Iris pigment epithelial cell (primary cell): ENCODE measurements around the gene UPP2.

Source experiments
- DNase-seq: peaks from one replicate; pipeline ENCODE4 v3.0.0-alpha.2; 2011; ENCODE audit warnings: low read depth

Gene UPP2

DNA sequence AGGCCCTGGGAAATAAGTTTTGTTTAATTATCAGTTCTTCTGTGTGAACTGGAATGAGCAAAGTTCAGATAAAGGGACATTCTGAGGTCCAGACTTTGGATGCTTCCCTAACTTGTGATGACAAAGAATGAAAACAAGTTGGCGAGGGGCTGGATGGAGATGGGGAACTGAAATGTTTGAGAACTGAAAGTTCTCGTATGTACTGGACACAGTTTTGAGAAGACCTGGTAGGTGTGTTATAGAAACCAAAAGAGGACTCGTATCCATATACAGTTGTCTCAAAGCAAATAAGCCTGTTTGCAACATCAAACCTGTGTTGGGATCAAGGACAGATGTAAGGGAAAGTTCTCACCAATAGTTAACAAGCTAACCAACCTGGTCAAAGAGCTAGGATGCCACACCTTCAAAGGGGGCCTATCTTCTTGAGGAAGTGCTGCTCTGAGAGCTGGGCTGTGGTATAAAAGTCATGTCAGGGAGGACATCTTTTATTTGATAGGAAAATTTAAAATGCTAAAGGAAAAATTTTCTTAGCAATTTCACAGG lies at the start of gene UPP2:
Gene UPP2 (plus strand): TSS at position 493 of the 543 bp plus-strand sequence. CDS start 188 bp downstream, outside the sequence.
- no peak for DNase-seq

DNA sequence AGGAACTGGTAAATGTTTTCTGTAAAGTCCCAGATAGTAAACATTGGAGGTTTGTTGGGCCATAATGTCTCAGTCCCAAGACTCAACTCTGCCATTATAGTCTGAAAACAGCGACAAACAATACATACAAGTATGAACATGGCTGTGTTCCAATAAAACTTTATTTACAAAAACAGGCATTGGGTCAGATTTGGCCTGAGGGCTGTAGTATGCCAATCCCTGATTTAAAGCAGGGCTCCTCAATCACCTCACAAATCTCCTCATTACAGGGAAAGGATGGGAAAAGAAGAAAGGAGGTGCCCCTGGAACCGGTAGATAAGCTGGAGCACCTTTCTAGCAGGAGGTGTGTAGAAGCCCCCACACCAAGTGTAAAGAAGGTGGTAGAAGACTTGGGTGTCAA lies 48.9 kb upstream of the UPP2 start:
- DNase-seq = no peak

DNA sequence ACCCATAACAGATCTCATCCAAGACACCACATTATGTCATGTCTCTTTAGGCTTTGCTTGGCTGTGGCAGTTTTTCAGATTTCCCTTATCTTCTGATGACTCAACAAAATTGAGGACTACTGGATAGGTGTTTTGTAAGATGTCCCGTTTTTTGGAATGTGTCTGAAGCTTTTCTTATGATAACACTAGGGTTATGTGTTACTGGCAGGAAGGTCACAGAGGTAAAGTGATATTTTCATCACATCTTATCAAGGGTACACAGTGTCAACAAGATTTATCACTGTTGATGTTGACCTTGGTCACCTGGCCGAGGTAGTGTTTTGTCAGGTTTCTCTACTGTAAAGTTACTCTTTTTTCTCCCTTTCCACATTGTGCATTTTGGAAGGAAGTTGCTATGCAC lies 44.8 kb upstream of the UPP2 start:
- DNase-seq = no peak

DNA sequence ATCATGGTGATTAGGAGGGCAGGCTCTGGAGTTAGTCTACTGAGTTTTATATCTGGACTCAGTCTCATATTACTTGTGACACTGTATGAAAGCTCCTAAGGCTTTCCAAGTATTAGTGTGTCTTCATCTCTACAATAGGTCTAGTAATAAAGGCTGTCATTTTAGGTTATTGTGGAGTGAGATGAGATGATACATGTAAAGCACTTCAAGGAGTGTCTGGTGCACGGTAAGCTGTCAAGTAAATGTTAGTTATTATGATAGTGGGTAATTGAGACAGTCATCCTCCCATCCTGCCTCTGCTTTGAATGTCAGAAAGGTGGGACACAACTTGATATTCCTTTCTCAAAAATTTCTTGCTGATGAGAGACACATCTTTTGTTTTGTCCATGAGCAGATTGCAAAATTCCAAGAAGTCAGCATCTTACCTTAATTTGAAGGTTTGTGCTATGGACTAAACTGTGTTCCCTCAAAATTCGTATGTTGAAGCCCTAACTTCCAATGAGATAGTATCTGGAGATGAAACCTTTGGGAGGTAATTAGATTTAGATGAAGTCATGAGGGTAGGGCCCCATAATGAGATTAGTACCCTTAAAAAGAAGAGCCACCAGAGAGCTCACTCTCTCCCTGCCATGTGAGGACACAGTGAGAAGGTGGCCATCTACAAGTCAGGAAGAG lies 41.4 kb upstream of the UPP2 start:
- DNase-seq = no peak

DNA sequence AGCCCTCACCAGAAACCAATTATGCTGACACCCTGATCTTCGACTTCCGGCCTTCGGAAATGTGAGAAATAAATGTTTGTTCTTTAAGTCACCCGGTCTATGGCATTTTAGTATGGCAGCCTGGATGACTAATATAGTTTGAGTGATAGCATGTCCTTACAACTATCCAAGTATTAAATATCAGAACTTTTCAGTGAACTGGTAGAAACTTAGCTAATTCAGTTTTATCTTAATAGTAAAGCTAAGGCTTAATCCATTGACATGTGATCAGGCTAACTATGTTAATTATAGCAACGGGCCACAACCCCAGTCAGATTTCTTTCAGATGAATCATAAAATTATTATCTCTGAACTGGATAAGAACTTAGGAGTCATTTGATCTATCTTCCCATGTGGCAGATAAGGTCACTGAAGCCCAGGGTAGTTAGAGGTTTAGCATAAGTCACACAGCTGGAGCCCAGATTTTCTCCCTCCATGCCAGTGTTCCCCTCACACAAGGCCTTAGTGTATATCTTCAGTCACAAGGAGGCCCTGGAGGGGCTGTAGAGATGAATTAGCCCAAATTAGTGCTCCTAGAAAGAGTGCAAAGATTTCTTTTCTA lies 40.7 kb upstream of the UPP2 start:
- peak; percentile 58 for DNase-seq

DNA sequence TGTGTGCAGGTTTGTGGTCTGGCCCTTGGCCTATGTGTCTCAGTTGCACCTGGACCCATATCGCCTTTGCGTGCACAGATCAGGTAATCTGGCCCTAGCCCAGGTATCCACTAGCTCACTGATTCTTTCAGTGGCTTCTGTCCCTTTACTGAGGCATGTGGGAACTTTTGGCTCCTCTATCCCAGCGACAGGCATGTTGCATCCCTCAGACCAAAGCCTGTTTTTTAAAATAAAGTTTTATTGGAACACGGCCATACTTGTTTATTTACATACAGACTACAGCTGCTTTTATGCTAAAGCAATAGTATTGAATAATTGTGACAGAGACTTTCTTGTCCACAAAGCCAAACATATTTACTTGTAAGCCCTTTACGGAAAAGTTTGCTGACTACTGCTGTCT lies 39.9 kb upstream of the UPP2 start:
- DNase-seq = no peak

DNA sequence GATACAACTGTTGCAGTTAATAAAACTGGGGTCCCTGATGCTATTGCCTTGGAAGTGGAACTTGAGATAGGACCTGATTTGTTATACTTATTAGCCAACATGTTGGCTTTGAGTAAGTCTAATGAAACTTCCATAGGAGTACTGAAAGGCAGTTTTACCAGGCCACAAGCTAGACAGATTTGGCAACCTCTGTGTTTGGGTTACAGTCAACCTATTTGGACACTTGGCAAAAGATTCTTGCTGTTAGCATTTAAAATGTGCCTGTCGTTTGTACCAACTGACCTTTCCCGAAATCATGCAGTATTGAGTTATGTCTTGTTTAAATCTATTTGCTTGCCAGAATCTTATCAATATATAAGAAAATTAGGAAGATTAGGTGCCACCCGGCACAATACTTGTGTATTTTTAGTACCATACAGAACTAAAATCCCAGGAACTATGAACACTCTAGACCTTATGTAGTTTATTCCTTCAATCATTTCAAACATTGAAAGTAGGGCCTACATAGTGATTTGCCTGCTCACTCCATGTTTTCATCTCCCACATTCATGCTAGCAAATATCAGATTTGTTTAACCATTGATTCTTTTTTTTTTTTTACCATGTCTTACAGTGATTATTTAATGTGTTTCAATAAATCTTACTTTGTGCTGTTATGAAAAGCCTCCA lies 35.5 kb upstream of the UPP2 start:
- DNase-seq = no peak

DNA sequence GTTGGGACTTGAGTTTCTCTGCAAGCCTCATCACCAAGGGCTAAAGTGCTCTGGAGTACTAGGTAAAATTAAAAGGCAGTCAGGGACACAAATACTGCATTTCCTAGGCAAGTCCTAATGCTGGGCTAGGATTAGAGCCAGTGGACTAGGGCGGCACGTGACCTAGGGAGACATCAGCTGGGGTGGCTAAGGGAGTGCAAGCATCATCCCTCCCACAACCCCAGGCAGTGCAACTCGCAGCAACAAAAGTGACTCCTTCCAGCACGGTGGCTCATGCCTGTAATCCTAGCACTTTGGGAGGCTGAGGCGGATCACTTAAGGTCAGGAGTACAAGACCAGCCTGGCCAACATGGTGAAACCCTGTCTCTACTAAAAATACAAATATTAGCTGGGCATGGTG lies 30.7 kb upstream of the UPP2 start:
- DNase-seq = no peak

DNA sequence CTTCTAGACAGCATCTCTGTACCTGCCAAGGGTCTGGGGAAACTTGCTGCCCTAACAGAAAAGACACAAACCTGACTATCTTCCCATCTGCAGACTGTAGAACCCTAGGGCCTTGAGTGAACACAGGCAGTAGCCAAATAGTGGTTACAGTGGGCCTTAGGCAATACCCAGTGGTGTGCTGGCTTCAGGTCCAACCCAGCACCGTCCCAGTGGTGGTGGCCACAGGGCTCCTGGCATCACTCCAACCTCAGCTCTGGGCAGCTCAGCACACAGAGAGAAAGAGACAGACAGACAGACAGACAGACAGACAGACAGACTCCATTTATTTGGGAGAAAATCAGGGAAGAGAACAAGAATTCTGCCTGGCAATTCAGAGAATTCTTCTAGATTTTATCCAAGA lies 29.3 kb upstream of the UPP2 start:
- no peak for DNase-seq

DNA sequence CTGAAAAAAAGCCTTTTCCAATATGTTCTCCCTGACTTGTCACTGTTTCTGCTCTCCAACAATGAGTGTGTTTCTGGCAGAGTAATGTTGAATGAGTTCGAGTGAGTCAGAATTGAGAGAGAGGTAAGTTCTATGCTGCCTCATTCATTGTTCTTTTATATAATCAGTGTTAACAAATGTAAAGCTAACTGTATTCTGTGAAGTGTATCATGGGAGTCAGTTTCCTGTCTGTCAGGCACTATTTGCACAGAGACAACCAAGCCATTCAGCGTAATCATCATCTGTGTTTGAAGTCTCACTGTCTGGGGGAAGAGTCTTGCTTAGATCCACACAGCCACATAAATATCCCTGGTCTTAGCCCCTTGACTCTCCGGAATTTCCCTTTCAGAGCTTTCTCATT lies 22.0 kb upstream of the UPP2 start:
- DNase-seq = peak; percentile 12

DNA sequence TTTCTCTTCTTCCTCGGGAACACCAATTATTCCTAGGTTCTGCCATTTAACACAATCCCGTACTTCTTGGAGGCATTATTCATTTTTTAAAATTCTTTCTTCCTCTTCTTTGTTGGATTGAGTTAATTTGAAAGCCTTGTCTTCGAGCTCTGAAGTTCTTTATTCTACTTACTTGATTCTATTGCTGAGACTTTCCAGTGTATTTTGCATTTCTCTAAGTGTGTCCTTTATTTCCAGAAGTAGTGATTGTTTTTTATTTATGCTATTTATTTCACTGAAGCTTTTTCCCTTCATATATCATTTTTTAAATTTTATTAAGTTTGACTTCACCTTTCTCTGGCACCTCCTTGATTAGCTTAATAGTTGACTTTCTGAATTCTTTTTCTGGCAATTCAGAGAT lies 13.6 kb upstream of the UPP2 start:
- DNase-seq = no peak

DNA sequence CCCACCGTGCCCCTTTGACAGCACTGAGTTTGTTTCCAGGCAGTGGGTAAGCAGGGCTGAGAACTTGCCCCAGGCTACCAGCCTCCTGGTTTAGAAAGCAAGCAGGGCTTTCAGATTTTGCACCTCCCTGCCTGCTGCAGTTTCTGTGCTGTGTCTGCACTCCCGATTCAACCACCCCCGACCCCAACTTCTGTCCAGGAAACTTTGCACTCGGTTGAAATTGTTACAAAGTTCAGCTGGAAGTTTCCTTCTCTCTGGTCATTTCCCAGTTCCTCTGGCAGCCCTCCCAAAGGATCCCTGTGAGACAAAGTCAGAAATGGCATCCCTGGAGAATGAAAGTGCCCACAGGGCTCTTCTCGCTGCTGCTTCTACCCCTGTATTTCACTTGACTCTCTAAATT lies 12.4 kb upstream of the UPP2 start:
- no peak for DNase-seq

DNA sequence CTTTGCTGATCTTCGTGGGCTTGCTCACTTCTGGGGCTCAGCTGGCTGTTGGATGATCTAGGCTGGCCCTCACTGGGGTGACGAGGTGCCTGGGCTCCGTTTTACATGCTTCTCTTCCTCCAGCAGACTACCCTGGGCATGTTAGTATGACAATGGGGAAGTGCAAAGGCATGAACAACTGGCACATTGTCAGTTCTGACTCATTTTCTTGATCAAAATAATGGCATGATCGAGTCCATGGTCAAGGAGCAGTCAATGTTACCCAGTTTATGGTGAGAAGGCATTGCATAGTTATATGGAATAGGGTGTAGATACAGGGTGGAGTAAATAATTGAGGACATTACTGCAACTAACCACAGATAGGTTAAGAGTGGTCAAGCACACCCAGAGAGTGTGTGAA lies 10.0 kb upstream of the UPP2 start:
- DNase-seq = no peak

DNA sequence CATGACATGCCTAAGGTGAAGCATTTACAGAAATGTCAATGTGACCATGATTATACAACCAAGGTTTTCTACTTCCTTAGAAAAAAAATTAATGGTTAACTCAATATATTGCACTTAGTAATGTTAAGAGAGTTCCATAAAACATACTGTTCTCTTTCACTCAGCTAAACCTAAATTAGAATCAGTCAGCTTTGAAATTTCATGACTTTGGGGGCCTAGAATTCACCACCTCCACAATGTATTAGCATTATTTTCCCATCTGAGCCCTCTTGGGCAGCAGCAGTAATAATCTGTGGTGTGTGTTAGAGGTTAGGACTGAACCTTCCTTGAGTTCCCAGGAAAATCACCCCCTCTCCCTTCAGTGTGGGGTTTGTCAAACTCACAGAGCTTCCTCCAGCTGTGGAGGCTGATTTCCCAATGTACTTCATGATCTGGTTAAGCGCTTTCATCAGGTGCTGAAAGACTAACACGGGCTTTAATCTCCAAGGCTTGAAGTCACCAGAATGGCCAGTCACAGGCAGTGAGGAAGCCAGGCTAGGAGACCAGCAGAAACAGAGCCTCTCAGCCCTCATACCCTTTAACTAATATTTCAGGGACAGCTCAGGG lies 7.1 kb upstream of the UPP2 start:
- no peak for DNase-seq

DNA sequence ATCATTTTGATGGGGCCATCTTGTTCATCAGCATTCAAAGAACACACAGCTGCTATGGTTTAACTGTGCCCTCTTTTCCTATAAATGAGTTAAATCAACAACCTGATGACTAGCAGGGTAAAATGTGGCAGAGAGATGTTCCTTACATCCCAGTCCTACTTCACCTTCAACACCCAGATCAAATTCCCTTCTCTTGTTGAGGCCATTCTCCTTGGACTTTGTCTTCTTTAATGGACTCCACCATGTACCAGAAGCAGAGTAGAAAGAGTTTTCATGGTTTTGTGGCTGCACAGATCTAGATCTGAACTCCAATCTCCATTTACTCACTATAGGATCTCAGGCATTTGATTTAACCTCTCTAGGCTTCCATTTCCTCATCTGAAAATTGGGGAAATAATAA lies 6.4 kb upstream of the UPP2 start:
- DNase-seq = no peak

DNA sequence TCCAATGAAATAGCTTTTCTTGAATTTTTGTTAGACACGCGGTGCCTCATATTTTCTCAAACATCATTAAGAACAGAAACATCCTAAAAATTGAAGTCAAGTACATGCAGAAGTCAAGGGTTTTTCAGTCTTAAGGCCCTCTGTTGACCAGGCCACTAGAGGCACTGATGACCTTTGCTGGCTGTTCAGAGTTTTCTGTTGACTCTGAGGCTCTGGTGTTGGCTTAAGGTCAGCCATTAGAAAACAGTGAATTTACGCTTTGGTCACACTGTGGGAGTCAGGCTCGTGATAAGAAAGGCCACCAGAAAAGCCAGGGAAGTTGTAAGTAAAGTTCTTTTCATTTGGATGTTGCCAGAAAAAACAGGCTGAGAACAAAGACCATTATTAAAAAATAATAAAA lies 5.8 kb upstream of the UPP2 start:
- no peak for DNase-seq

DNA sequence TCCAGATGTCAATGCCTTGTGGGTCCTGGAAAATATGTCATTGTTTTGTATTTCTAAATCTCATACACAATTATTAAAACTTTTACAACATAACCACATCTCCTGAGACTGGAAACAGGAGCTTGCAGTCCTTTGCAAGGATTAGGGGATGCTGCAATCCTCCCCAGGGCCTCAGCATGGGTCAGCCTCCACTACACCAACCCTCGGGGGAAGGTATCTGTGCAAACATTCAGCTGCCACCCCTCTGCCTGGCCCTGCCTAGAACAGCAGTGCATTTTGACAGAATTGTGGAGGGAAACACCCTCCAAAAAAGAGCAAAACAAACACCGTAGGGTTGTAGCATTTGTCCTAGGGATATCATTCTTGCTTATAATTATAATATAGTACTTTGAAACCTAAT lies 4.2 kb upstream of the UPP2 start:
- no peak for DNase-seq

DNA sequence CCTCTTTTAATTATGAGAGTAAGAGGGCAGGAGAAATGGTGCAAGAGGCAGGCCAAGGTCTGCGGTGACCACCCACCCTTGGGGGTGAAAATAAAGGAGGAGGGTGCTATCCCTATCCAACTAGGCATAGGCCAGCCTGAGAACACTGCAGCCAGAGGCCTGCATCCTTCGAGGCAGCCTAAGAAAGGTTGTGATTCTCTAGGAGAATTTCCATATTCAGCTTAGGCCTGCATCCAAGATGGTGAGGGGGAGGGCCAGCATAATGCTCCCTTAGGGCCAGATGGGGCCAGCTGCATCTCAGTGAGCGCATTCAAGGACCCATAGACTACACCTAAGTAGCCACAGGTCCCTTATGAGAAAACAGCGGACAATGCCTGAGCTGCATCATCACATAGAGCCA lies 3.5 kb upstream of the UPP2 start:
- DNase-seq = no peak

DNA sequence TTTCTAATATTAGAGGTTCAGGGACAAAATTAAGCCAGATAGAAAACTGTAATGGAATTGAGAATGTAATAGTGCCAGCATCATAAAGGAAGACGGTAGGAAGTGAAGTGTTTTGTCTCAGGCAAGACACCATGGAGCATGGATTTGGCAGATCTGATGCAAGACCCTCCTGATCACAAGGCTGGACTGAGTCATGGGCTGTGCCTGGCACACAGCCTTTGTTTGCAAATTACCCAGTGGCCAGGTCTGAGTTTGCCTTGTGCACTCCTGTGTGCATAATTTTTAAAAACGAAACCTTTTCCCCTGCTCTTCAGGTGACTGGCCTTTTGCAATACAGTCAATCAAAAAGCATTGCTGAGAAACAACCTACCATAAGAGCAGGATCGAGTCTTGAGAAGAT lies 2.0 kb upstream of the UPP2 start:
- DNase-seq = peak; percentile 40

DNA sequence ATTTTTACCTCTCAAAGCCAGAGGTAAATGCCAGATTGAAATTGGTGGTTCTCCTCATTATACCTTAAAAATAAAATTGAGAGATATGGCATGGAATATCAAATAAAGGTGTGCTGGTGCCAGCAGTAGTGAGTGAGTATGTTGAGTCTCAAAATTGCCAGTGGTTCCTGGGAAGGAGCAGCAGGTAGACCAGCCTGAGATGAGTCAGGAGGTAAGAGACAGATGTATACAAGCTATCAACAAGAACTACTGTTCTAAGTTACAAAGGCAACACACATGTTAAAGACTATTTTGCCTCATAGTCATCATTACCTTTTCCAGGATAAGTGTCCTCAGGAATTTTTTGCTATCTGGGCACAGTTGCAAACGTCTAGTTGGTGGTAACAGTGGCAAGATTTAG lies 1.3 kb upstream of the UPP2 start:
- no peak for DNase-seq

DNA sequence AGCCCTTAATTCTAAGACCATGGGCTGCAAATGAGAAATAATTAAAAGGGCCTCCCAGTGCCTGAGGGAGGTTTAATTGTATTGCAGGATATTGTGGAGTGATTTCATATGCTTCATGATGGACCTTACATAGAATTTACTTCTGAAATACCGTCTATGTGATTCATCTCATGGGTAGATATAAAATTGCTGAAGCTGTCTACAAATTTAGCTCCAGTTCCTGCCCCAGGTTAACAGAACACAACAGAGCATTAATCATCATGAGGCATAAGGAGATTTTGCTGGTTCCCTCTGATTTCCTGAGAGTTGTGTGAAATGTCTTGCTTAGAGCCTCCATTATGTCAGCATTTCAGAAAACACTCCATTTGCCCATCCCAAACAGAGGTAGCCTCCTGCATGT lies 770 bp downstream of the UPP2 start:
- DNase-seq = peak; percentile 18

DNA sequence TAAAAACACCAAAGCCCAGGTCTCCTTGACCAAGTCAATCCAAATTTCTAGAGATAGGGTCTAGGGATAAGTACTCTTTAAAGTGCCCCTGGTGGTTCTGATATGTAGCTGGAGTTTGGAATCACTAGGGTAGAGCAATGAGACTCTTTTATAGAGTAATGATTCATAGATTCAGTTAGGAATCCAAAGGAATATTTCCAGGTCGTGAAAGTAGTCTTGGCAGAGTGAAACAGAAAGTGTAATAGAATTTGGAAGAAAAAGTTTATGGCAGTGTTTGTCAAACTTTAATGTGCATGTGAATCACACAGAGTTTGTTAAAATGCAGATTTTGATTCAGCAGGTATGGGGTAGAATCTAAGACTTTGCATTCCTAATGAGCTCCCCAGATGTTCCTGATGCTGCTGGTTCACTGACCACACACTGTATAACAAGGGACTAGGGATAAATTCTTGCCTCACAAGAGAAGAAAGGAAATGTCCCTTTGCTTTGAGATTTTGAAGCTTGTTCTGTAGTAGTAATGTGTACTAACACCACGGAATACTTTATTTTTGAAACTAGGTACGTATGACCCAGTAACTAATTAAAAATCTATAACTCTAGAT lies 1.8 kb downstream of the UPP2 start:
- DNase-seq = no peak

DNA sequence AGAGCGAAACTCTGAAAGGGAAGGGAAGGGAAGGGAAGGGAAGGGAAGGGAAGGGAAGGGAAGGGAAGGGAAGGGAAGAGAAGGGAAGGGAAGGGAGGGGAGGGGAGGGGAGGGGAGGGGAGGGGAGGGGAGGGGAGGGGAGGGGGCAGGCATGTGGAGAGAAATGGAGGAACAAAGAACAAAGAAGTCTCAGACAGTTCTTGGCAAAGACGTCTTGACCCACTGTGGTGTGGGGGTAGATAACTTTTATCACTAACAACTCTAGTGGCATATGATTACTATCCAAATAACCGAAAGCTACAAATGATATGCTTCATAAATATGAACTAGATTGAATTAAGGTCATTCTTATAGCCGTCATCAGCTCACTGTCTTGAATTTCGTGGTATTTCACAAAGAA lies 3.2 kb downstream of the UPP2 start:
- no peak for DNase-seq
